Sigmoid colon (tissue), 7 donors: ENCODE data around the gene LMF1. TPM values are rescaled to one million over a fixed set of nuclear protein-coding genes. Genes with fewer than 3 reads are reported as not detected.
A peak's percentile ranks its signal among the peaks of the same experiment; 100 is the strongest.

Experiments used
- DNase-seq: peaks from one replicate; pipeline ENCODE4 v3.0.0-alpha.2; 2019
- H3K27ac ChIP-seq, 4 donors: fragments of 200-600 bp; sonication (generic); one replicate each; pipeline ENCODE4 v1.5.1; 2016 to 2019; ENCODE audit warnings: mild to moderate bottlenecking in 1 of 4
- H3K27me3 ChIP-seq, 3 donors: fragments of 200-600 bp; sonication (generic); one replicate each; pipeline ENCODE4 v1.5.1; 2019; ENCODE audit warnings: mild to moderate bottlenecking in 1 of 3
- H3K36me3 ChIP-seq, 4 donors: fragments of 200-600 bp; sonication (generic); one replicate each; pipeline ENCODE4 v1.5.1; 2016 to 2019
- H3K4me1 ChIP-seq, 4 donors: fragments of 200-600 bp; sonication (generic); one replicate each; pipeline ENCODE4 v1.5.1; 2017 to 2019
- H3K4me3 ChIP-seq, 4 donors: fragments of 200-600 bp; sonication (generic); one replicate each; pipeline ENCODE4 v1.5.1; 2017 to 2019; ENCODE audit warnings: mild to moderate bottlenecking in 2 of 4, moderate library complexity in 1 of 4
- H3K9me3 ChIP-seq, 4 donors: fragments of 200-600 bp in 3 of 4; sonication (generic) in 3 of 4; one replicate each; pipeline versions ENCODE4 v1.5.1 to v1.6.1; 2013 to 2019
- CTCF ChIP-seq, 4 experiments: fragments of 450-650 bp in 3 of 4; fragments of 200-600 bp in 1 of 4; IDR thresholded peaks; one replicate each; pipeline ENCODE4 v1.5.1; 2016 to 2019; ENCODE audit warnings: antibody characterized with exemption in 4 of 4, mild to moderate bottlenecking in 3 of 4, moderate library complexity in 2 of 4
- EP300 ChIP-seq, 4 donors: sonication (generic); formaldehyde crosslinking; IDR thresholded peaks; one replicate each; pipeline ENCODE4 v1.6.1; 2017; ENCODE audit warnings: antibody characterized with exemption in 4 of 4
- POLR2A ChIP-seq, 2 donors: fragments of 450-650 bp; IDR thresholded peaks; one replicate each; pipeline ENCODE4 v1.6.1; 2016; ENCODE audit warnings: antibody characterized with exemption in 2 of 2, mild to moderate bottlenecking in 2 of 2, moderate library complexity in 2 of 2
- POLR2AphosphoS5 ChIP-seq, 4 donors: sonication (generic); formaldehyde crosslinking; IDR thresholded peaks; one replicate each; pipeline ENCODE4 v1.6.1; 2017; ENCODE audit warnings: antibody characterized with exemption in 4 of 4
- WGBS, 2 donors: extraction: QIAGEN DNeasy Blood & Tissue Kit; methylation state at CpG; one replicate each; pipeline ENCODE4 v1.1.7; 2013; 5-methylcytosine and 5-hydroxymethylcytosine counted together
- intact Hi-C: fragments of 100-400 bp; cut with DNase I; formaldehyde crosslinking; loops from one replicate; pipeline ENCODE4 v1.15.1; 2023
- polyA plus RNA-seq, 3 donors: library from polyadenylated mRNA; stranded (reverse); fragments of 200-250 nt; gene quantifications; one replicate each; pipeline ENCODE4 v1.2.3, GENCODE V29; 2013
- total RNA-seq, 4 donors: library from RNA; depleted of rRNA; stranded (reverse); fragments of >200 nt; gene quantifications; one replicate each; pipeline ENCODE4 v1.1.0, GENCODE V29; 2016
- donor health status: healthy with polysubstance abuse.
- donor health status: Bipolar disorder and iron deficiency.
- donor health status: healthy.

Gene LMF1
- total and polyA plus RNA-seq, 7 donors, result 1.2 to 34.1 (median 19.9) TPM

- no peak for TF ChIP-seq EP300 (IDR thresholded peaks at IDR 0.05)
- no peak for TF ChIP-seq POLR2A (IDR thresholded peaks at IDR 0.05)
- no peak for TF ChIP-seq POLR2AphosphoS5 (IDR thresholded peaks at IDR 0.05)
- TF ChIP-seq CTCF (IDR thresholded peaks at IDR 0.05), result no peak
- 89 to 91% methylated on average over 11 of the region's 11 CpGs for WGBS, 2 donors
Observed at GRCh38 chr16:898216-898615, 72.6 kb downstream of the LMF1 start.

GRCh38 chr16:897701-898100 lies 73.1 kb downstream of the LMF1 start:
- Histone ChIP-seq H3K27ac (no peak overlapping the region), H3K4me3 (no peak overlapping the region), H3K4me1 (no peaks in the 10 kb centered on the region), H3K27me3 (no peaks in the 10 kb centered on the region), H3K9me3 (no peaks in the 10 kb centered on the region), H3K36me3 (peaks cover 0 to 7% (median 0%) of the 10 kb centered on the region in 4 donors)
- intact Hi-C loops, result no loop called here
- WGBS, 2 donors, result 80 to 89% methylated on average over 14 of the region's 14 CpGs
- no peak for DNase-seq
- TF ChIP-seq CTCF (IDR thresholded peaks at IDR 0.05) (no peak), POLR2AphosphoS5 (IDR thresholded peaks at IDR 0.05) (no peak), EP300 (IDR thresholded peaks at IDR 0.05) (no peak), POLR2A (IDR thresholded peaks at IDR 0.05) (no peak)

More at GRCh38 chr16:898216-898615, 72.6 kb downstream of the LMF1 start:
- no peak overlapping the region for H3K4me3 ChIP-seq
- no peak overlapping the region for H3K27ac ChIP-seq
- peaks cover 0 to 7% (median 0%) of the 10 kb centered on the region in 4 donors for H3K36me3 ChIP-seq
- no peak for DNase-seq
- intact Hi-C loops, result no loop called here
- H3K9me3 ChIP-seq, result no peaks in the 10 kb centered on the region
- H3K27me3 ChIP-seq, result no peaks in the 10 kb centered on the region
- no peaks in the 10 kb centered on the region for H3K4me1 ChIP-seq

- 90 to 94% methylated on average over 18 of the region's 18 CpGs for WGBS, 2 donors
- peak overlapping the region in 1 of 4 donors; percentile 42 for H3K27ac ChIP-seq
- no peaks in the 10 kb centered on the region for H3K9me3 ChIP-seq
- peaks cover 0 to 13% (median under 1%) of the 10 kb centered on the region in 4 donors for H3K36me3 ChIP-seq
- DNase-seq, result no peak
- no peak overlapping the region for H3K4me3 ChIP-seq
- no peaks in the 10 kb centered on the region for H3K4me1 ChIP-seq
- no peaks in the 10 kb centered on the region for H3K27me3 ChIP-seq
- TF ChIP-seq POLR2AphosphoS5 (IDR thresholded peaks at IDR 0.05) (no peak), EP300 (IDR thresholded peaks at IDR 0.05) (no peak), CTCF (IDR thresholded peaks at IDR 0.05) (no peak), POLR2A (IDR thresholded peaks at IDR 0.05) (no peak)
- intact Hi-C loops, result no loop called here
Observed at GRCh38 chr16:897200-897543, 73.6 kb downstream of the LMF1 start.

GRCh38 chr16:896261-897199 lies 74.3 kb downstream of the LMF1 start:
- H3K27me3 ChIP-seq, result no peaks in the 10 kb centered on the region
- 89 to 91% methylated on average over 33 of the region's 33 CpGs for WGBS, 2 donors
- peak overlapping the region in 2 of 4 donors; percentile 35 to 42 for H3K27ac ChIP-seq

More at GRCh38 chr16:896261-897199, 74.3 kb downstream of the LMF1 start:
- Histone ChIP-seq H3K36me3 (peaks cover 0 to 19% (median 6%) of the 10 kb centered on the region in 4 donors), H3K9me3 (no peaks in the 10 kb centered on the region), H3K4me3 (no peak overlapping the region), H3K4me1 (no peaks in the 10 kb centered on the region)
- TF ChIP-seq CTCF (IDR thresholded peaks at IDR 0.05) (no peak), EP300 (IDR thresholded peaks at IDR 0.05) (no peak), POLR2A (IDR thresholded peaks at IDR 0.05) (no peak), POLR2AphosphoS5 (IDR thresholded peaks at IDR 0.05) (no peak)
- no peak for DNase-seq
- intact Hi-C loops, result no loop called here
